Suprapubic skin (tissue), 4 donors: ENCODE data around the gene CCDC92B.

ENCODE experiments used
- EP300 ChIP-seq: sonication (generic); formaldehyde crosslinking; IDR thresholded peaks from one replicate; pipeline ENCODE4 v1.6.1; 2017; ENCODE audit warnings: antibody characterized with exemption
- POLR2A ChIP-seq, 2 donors: fragments of 450-650 bp; IDR thresholded peaks; one replicate each; pipeline ENCODE4 v1.6.1; 2017; ENCODE audit warnings: antibody characterized with exemption in 2 of 2, mild to moderate bottlenecking in 2 of 2, moderate library complexity in 2 of 2
- POLR2AphosphoS5 ChIP-seq, 3 donors: sonication (generic); formaldehyde crosslinking; IDR thresholded peaks; one replicate each; pipeline ENCODE4 v1.6.1; 2017; ENCODE audit warnings: antibody characterized with exemption in 3 of 3
- TF ChIP-seq, protein P1 (sequence below), 2 donors: fragments of 200-600 bp in 1 of 2; fragments of 450-650 bp in 1 of 2; sonication (generic) in 1 of 2; IDR thresholded peaks; one replicate each; pipeline ENCODE4 v1.5.1; 2016 to 2019; ENCODE audit warnings: antibody characterized with exemption in 2 of 2, mild to moderate bottlenecking in 1 of 2, moderate library complexity in 1 of 2

DNA sequence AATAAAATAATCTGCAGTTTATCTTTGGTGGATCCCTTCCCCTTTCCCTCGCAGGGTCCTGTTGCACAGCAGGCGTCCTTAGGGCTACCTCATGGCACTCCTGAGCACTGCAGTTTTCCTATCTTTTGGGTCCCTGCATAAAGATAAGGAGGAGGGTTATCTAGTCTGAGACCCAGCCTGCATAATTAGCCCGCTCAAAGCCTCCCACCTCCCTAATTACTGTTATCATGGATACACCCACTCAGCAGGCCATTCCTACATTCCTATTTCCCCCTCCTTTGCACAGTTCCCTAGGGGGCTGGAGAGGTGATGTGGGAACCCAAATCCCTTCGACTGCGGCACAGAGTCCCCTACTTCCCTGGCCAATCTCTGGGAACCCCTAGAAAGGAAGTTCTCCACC, 32.8 kb downstream of the CCDC92B start:
- TF ChIP-seq POLR2A (IDR thresholded peaks at IDR 0.05) = no peak
- TF ChIP-seq, protein P1, sequence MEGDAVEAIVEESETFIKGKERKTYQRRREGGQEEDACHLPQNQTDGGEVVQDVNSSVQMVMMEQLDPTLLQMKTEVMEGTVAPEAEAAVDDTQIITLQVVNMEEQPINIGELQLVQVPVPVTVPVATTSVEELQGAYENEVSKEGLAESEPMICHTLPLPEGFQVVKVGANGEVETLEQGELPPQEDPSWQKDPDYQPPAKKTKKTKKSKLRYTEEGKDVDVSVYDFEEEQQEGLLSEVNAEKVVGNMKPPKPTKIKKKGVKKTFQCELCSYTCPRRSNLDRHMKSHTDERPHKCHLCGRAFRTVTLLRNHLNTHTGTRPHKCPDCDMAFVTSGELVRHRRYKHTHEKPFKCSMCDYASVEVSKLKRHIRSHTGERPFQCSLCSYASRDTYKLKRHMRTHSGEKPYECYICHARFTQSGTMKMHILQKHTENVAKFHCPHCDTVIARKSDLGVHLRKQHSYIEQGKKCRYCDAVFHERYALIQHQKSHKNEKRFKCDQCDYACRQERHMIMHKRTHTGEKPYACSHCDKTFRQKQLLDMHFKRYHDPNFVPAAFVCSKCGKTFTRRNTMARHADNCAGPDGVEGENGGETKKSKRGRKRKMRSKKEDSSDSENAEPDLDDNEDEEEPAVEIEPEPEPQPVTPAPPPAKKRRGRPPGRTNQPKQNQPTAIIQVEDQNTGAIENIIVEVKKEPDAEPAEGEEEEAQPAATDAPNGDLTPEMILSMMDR (IDR thresholded peaks at IDR 0.05) = no peak
- TF ChIP-seq EP300 = no peak
- TF ChIP-seq POLR2AphosphoS5 (IDR thresholded peaks at IDR 0.05) = no peak
